Spleen (tissue), 11 donors: Measurements from ENCODE around the gene FOCAD. TPM values are rescaled to one million over a fixed set of nuclear protein-coding genes. Genes with fewer than 3 reads are reported as not detected.

Source experiments
- DNase-seq: peaks from one replicate; pipeline ENCODE4 v3.0.0-alpha.2; 2020
- H3K27ac ChIP-seq, 8 donors: fragments of 200-600 bp; sonication (generic) in 7 of 8; 1 replicate in 4 of 8; 2 replicates in 4 of 8; pipeline versions ENCODE4 v1.5.0 to v1.8.0; 2016 to 2021; ENCODE audit warnings: inconsistent platforms in 4 of 8, mild to moderate bottlenecking in 4 of 8, moderate library complexity in 1 of 8
- H3K27me3 ChIP-seq, 7 donors: fragments of 200-600 bp; sonication (generic) in 6 of 7; replicated peaks in 1 of 7; 1 replicate in 4 of 7; 2 replicates in 3 of 7; pipeline versions ENCODE4 v1.5.0 to v1.8.0; 2016 to 2021; ENCODE audit warnings: inconsistent platforms in 3 of 7, mild to moderate bottlenecking in 1 of 7
- H3K36me3 ChIP-seq, 6 donors: fragments of 200-600 bp; sonication (generic) in 5 of 6; 1 replicate in 4 of 6; 2 replicates in 2 of 6; pipeline versions ENCODE4 v1.5.0 to v1.8.0; 2016 to 2021; ENCODE audit warnings: inconsistent platforms in 2 of 6
- H3K4me1 ChIP-seq, 6 donors: fragments of 200-600 bp; sonication (generic) in 5 of 6; 1 replicate in 3 of 6; 2 replicates in 3 of 6; pipeline versions ENCODE4 v1.5.0 to v1.8.0; 2016 to 2021; ENCODE audit warnings: inconsistent platforms in 3 of 6
- H3K4me3 ChIP-seq, 8 donors: fragments of 200-600 bp; sonication (generic) in 7 of 8; 1 replicate in 4 of 8; 2 replicates in 4 of 8; pipeline versions ENCODE4 v1.5.0 to v1.8.0; 2016 to 2021; ENCODE audit warnings: inconsistent platforms in 4 of 8, mild to moderate bottlenecking in 4 of 8, moderate library complexity in 2 of 8
- H3K9me3 ChIP-seq, 8 donors: fragments of 200-600 bp; sonication (generic) in 7 of 8; 1 replicate in 4 of 8; 2 replicates in 4 of 8; pipeline versions ENCODE4 v1.5.0 to v1.8.0; 2016 to 2021; ENCODE audit warnings: inconsistent platforms in 4 of 8
- CTCF ChIP-seq, 11 experiments: fragments of 200-600 bp in 7 of 11; fragments of 450-650 bp in 4 of 11; sonication (generic) in 4 of 11; IDR thresholded peaks in 8 of 11; conservative IDR thresholded peaks in 3 of 11; 1 replicate in 7 of 11; 2 replicates in 4 of 11; pipeline versions ENCODE4 v1.4.0 to v1.8.0; 2016 to 2021; ENCODE audit warnings: antibody characterized with exemption in 11 of 11, inconsistent platforms in 4 of 11, mild to moderate bottlenecking in 1 of 11
- POLR2A ChIP-seq, 3 donors: fragments of 450-650 bp; IDR thresholded peaks; one replicate each; pipeline ENCODE4 v1.5.1; 2017; ENCODE audit warnings: antibody characterized with exemption in 3 of 3, mild to moderate bottlenecking in 1 of 3
- POLR2AphosphoS5 ChIP-seq, 3 donors: sonication (generic); formaldehyde crosslinking; IDR thresholded peaks; one replicate each; pipeline ENCODE4 v1.5.1; 2017; ENCODE audit warnings: antibody characterized with exemption in 3 of 3
- WGBS, 5 donors: extraction: QIAGEN DNeasy Blood & Tissue Kit in 3 of 5; methylation state at CpG; one replicate each; pipeline versions ENCODE4 v1.1.5 to v1.1.7; 2013 to 2018; 5-methylcytosine and 5-hydroxymethylcytosine counted together
- intact Hi-C: fragments of 100-400 bp; cut with DNase I; formaldehyde crosslinking; loops from one replicate; pipeline ENCODE4 v1.15.0; 2023; ENCODE audit warnings: low total_unique reads
- polyA plus RNA-seq, 3 donors: library from polyadenylated mRNA; stranded (reverse); fragments of 200-250 nt; gene quantifications; one replicate each; pipeline ENCODE4 v1.2.1, GENCODE V29; 2013
- total RNA-seq, 7 donors: library from RNA; depleted of rRNA in 3 of 7; stranded (reverse); fragments of >200 nt in 3 of 7; fragmentation: NEBNext Ultra II Directional in 4 of 7; extraction: Animal tissue kit (Norgen Biotek cat#: 25700) in 4 of 7; gene quantifications; one replicate each; pipeline versions ENCODE4 v1.1.0 to v1.2.1, GENCODE V29; 2016 to 2021
- donor health status: healthy with polysubstance abuse.
- donor health status: DM: no; HTN: no; CAD: no; lungs with moderate emphysema.
- donor health status: DM: no; HTN: no; CAD: no.
- donor health status: Bipolar disorder and iron deficiency.
- donor health status: healthy.
- donor health status: DM: no; HTN: no; CAD: no.
- donor health status: DM: yes; HTN: yes; CAD: no.

The FOCAD gene
- total and polyA plus RNA-seq, 10 donors = 3.0 to 33.2 (median 18.6) TPM

GRCh38 chr9:20930836-20931235, 246.8 kb downstream of the FOCAD start:
- Histone ChIP-seq H3K36me3 (peaks cover 0 to 28% (median 0%) of the 10 kb centered on the region in 6 donors), H3K9me3 (no peaks in the 10 kb centered on the region), H3K4me1 (peaks cover 0 to 21% (median 0%) of the 10 kb centered on the region in 6 donors), H3K27me3 (no peaks in the 10 kb centered on the region), H3K4me3 (no peak overlapping the region), H3K27ac (no peak overlapping the region)
- no peak for TF ChIP-seq CTCF (IDR thresholded peaks at IDR 0.05 in 8 of 11, conservative IDR thresholded peaks at IDR 0.05 in 3 of 11)
- no peak for TF ChIP-seq POLR2A (IDR thresholded peaks at IDR 0.05)
- no peak for TF ChIP-seq POLR2AphosphoS5 (IDR thresholded peaks at IDR 0.05)
- 83 to 95% (median 90%) methylated on average over 1 of the region's 1 CpG for WGBS, 5 donors
- DNase-seq = no peak
- intact Hi-C loops = no loop called here

- TF ChIP-seq POLR2AphosphoS5 (IDR thresholded peaks at IDR 0.05) (no peak), CTCF (IDR thresholded peaks at IDR 0.05 in 8 of 11, conservative IDR thresholded peaks at IDR 0.05 in 3 of 11) (no peak), POLR2A (IDR thresholded peaks at IDR 0.05) (no peak)
- no peaks in the 10 kb centered on the region for H3K9me3 ChIP-seq
- H3K27ac ChIP-seq = no peak overlapping the region
- intact Hi-C loops = loop anchor here (5.0 kb wide), 3 partner anchors 318 to 1013 kb away; partner anchors contain the start of gene MLLT3
- 68 to 72% (median 68%) methylated on average over 3 of the region's 3 CpGs for WGBS, 5 donors
- peaks cover 0 to 6% (median 3%) of the 10 kb centered on the region in 6 donors for H3K4me1 ChIP-seq
- H3K27me3 ChIP-seq = no peaks in the 10 kb centered on the region
- no peak for DNase-seq
- peaks cover 0 to 16% (median 2%) of the 10 kb centered on the region in 6 donors for H3K36me3 ChIP-seq
- H3K4me3 ChIP-seq = no peak overlapping the region
Measured at GRCh38 chr9:20940447-20941173, 256.6 kb downstream of the FOCAD start.

- H3K27ac ChIP-seq = no peak overlapping the region
- intact Hi-C loops = loop anchor here (5.0 kb wide), 3 partner anchors 319 to 1014 kb away; partner anchors contain the start of gene MLLT3
- no peak for DNase-seq
- no peaks in the 10 kb centered on the region for H3K9me3 ChIP-seq
- H3K27me3 ChIP-seq = no peaks in the 10 kb centered on the region
- no peak overlapping the region for H3K4me3 ChIP-seq
- peak; percentile 60 to 88 (median 79) for TF ChIP-seq CTCF (IDR thresholded peaks at IDR 0.05 in 8 of 11, conservative IDR thresholded peaks at IDR 0.05 in 3 of 11)
- no peak for TF ChIP-seq POLR2AphosphoS5 (IDR thresholded peaks at IDR 0.05)
- TF ChIP-seq POLR2A (IDR thresholded peaks at IDR 0.05) = no peak
- H3K4me1 ChIP-seq = peaks cover 0 to 6% (median 3%) of the 10 kb centered on the region in 6 donors
- peaks cover 0 to 20% (median 2%) of the 10 kb centered on the region in 6 donors for H3K36me3 ChIP-seq
- WGBS, 5 donors = 7 to 12% (median 11%) methylated on average over 7 of the region's 7 CpGs
Measured at GRCh38 chr9:20941174-20941690, 257.2 kb downstream of the FOCAD start.

- Histone ChIP-seq H3K4me3 (no peak overlapping the region), H3K4me1 (peaks cover 0 to 6% (median 3%) of the 10 kb centered on the region in 6 donors), H3K9me3 (no peaks in the 10 kb centered on the region), H3K27me3 (no peaks in the 10 kb centered on the region), H3K36me3 (peaks cover 0 to 43% (median 4%) of the 10 kb centered on the region in 6 donors), H3K27ac (no peak overlapping the region)
- intact Hi-C loops = loop anchor here (5.0 kb wide), 3 partner anchors 322 to 1017 kb away; partner anchors contain the start of gene MLLT3
- 91 to 95% (median 92%) methylated on average over 10 of the region's 10 CpGs for WGBS, 5 donors
- TF ChIP-seq CTCF (IDR thresholded peaks at IDR 0.05 in 8 of 11, conservative IDR thresholded peaks at IDR 0.05 in 3 of 11) (no peak), POLR2AphosphoS5 (IDR thresholded peaks at IDR 0.05) (no peak), POLR2A (IDR thresholded peaks at IDR 0.05) (no peak)
- DNase-seq = no peak
Measured at GRCh38 chr9:20944507-20944906, 260.4 kb downstream of the FOCAD start.
